Liver (tissue), 9 donors: ENCODE measurements around the gene KSR1. TPM values are rescaled to one million over a fixed set of nuclear protein-coding genes. Genes with fewer than 3 reads are reported as not detected.

Experiments used
- DNase-seq: peaks from one replicate; pipeline ENCODE4 v3.0.0-alpha.2; 2017; ENCODE audit warnings: low spot score
- H3K27ac ChIP-seq, 2 donors: one replicate each; pipeline ENCODE4 v1.7.0; 2013; ENCODE audit warnings: inconsistent platforms in 2 of 2, low read length in 2 of 2, control low read depth in 1 of 2, low read depth in 1 of 2, mild to moderate bottlenecking in 1 of 2
- H3K27me3 ChIP-seq, 4 donors: one replicate each; pipeline versions ENCODE4 v1.6.1 to v1.7.0; 2013; ENCODE audit warnings: low read length in 3 of 4, inconsistent platforms in 1 of 4, mild to moderate bottlenecking in 1 of 4, moderate library complexity in 1 of 4; ENCODE audit not compliant: control insufficient read depth in 4 of 4, insufficient read depth in 4 of 4
- H3K36me3 ChIP-seq, 4 donors: one replicate each; pipeline versions ENCODE4 v1.6.1 to v1.7.0; 2013; ENCODE audit warnings: low read length in 3 of 4, mild to moderate bottlenecking in 3 of 4, low read depth in 1 of 4, moderate library complexity in 1 of 4; ENCODE audit not compliant: control insufficient read depth in 4 of 4, insufficient read depth in 3 of 4
- H3K4me1 ChIP-seq, 4 donors: one replicate each; pipeline versions ENCODE4 v1.6.1 to v1.7.0; 2013; ENCODE audit warnings: low read length in 3 of 4, mild to moderate bottlenecking in 3 of 4, moderate library complexity in 1 of 4; ENCODE audit not compliant: control insufficient read depth in 4 of 4, insufficient read depth in 4 of 4
- H3K4me3 ChIP-seq, 3 donors: one replicate each; pipeline versions ENCODE4 v1.6.1 to v1.7.0; 2013; ENCODE audit warnings: low read length in 3 of 3, control low read depth in 1 of 3, low read depth in 1 of 3, mild to moderate bottlenecking in 1 of 3
- H3K9ac ChIP-seq, 2 donors: one replicate each; pipeline ENCODE4 v1.7.0; 2013; ENCODE audit warnings: low read length in 2 of 2, mild to moderate bottlenecking in 2 of 2, moderate library complexity in 2 of 2, control low read depth in 1 of 2, low read depth in 1 of 2
- H3K9me3 ChIP-seq, 4 donors: one replicate each; pipeline versions ENCODE4 v1.6.1 to v1.7.0; 2013; ENCODE audit warnings: low read length in 3 of 4; ENCODE audit not compliant: control insufficient read depth in 4 of 4
- ATF3 ChIP-seq: IDR thresholded peaks from 2 replicates; pipeline ENCODE4 v1.6.1; 2016; ENCODE audit warnings: antibody characterized with exemption
- FOXA2 ChIP-seq: IDR thresholded peaks from 2 replicates; pipeline ENCODE4 v1.6.1; 2016; ENCODE audit warnings: antibody characterized with exemption
- GABPA ChIP-seq, 2 donors: IDR thresholded peaks in 1 of 2; conservative IDR thresholded peaks in 1 of 2; 2 replicates each; pipeline ENCODE4 v1.6.1; 2016; ENCODE audit warnings: antibody characterized with exemption in 2 of 2, mild to moderate bottlenecking in 1 of 2, moderate library complexity in 1 of 2
- HNF4A ChIP-seq, 2 donors: conservative IDR thresholded peaks; 2 replicates each; pipeline ENCODE4 v1.6.1; 2016; ENCODE audit warnings: antibody characterized with exemption in 2 of 2, mild to moderate bottlenecking in 2 of 2
- HNF4G ChIP-seq: IDR thresholded peaks from 2 replicates; pipeline ENCODE4 v1.6.1; 2016; ENCODE audit warnings: antibody characterized with exemption
- MAX ChIP-seq: IDR thresholded peaks from 2 replicates; pipeline ENCODE4 v1.6.1; 2016; ENCODE audit warnings: antibody characterized with exemption
- NR2F2 ChIP-seq: IDR thresholded peaks from 2 replicates; pipeline ENCODE4 v1.6.1; 2016; ENCODE audit warnings: antibody characterized with exemption
- RAD21 ChIP-seq, 2 donors: IDR thresholded peaks; 2 replicates each; pipeline ENCODE4 v1.6.1; 2016; ENCODE audit warnings: antibody characterized with exemption in 2 of 2, mild to moderate bottlenecking in 2 of 2
- REST ChIP-seq: IDR thresholded peaks from 2 replicates; pipeline ENCODE4 v1.6.1; 2016; ENCODE audit warnings: antibody characterized with exemption, mild to moderate bottlenecking
- RXRA ChIP-seq, 2 donors: IDR thresholded peaks; 2 replicates each; pipeline ENCODE4 v1.6.1; 2017 to 2018; ENCODE audit warnings: antibody characterized with exemption in 2 of 2, mild to moderate bottlenecking in 1 of 2
- SP1 ChIP-seq: IDR thresholded peaks from 2 replicates; pipeline ENCODE4 v1.6.1; 2018; ENCODE audit warnings: antibody characterized with exemption, mild to moderate bottlenecking
- TAF1 ChIP-seq: conservative IDR thresholded peaks from 2 replicates; pipeline ENCODE4 v1.6.1; 2016; ENCODE audit warnings: antibody characterized with exemption, mild to moderate bottlenecking
- YY1 ChIP-seq: IDR thresholded peaks from 2 replicates; pipeline ENCODE4 v1.6.1; 2016; ENCODE audit warnings: antibody characterized with exemption, mild to moderate bottlenecking
- ZBTB33 ChIP-seq: IDR thresholded peaks from 2 replicates; pipeline ENCODE4 v1.6.1; 2016; ENCODE audit warnings: antibody characterized with exemption
- WGBS: extraction: QIAGEN DNeasy Blood & Tissue Kit; methylation state at CpG from one replicate; pipeline ENCODE4 v1.1.7; 2013; 5-methylcytosine and 5-hydroxymethylcytosine counted together
- polyA plus RNA-seq, 2 donors: library from polyadenylated mRNA; stranded (reverse) in 1 of 2; unstranded in 1 of 2; fragments of 200-250 nt in 1 of 2; fragments of >200 nt in 1 of 2; fragmentation: Nextera tagmentation in 1 of 2; extraction: Ambion mirVana in 1 of 2; gene quantifications; one replicate each; pipeline versions ENCODE4 v1.2.1 to v1.2.3, GENCODE V29; 2013 to 2015
- total RNA-seq, 2 donors: library from RNA; depleted of rRNA; stranded (reverse); fragments of >200 nt; gene quantifications; one replicate each; pipeline ENCODE4 v1.2.3, GENCODE V29; 2014
- donor health status: healthy.
- donor health status: healthy.
- donor health status: healthy.
- donor health status: healthy.
- donor health status: healthy.

The KSR1 gene
- total and polyA plus RNA-seq, 4 donors: 1.2 to 9.0 (median 4.1) TPM

GRCh38 chr17:27491713-27492190, 35.5 kb downstream of the KSR1 start (continued):
- no peak for TF ChIP-seq ZBTB33
- TF ChIP-seq FOXA2: no peak
- TF ChIP-seq MAX: no peak

GRCh38 chr17:27492470-27492869, 36.2 kb downstream of the KSR1 start:
- H3K27ac ChIP-seq: no peak overlapping the region
- no peak for DNase-seq
- WGBS: 91% methylated on average over 3 of the region's 3 CpGs
- no peaks in the 10 kb centered on the region for H3K9me3 ChIP-seq
- no peaks in the 10 kb centered on the region for H3K36me3 ChIP-seq
- no peak for TF ChIP-seq ZBTB33
- no peak for TF ChIP-seq YY1
- H3K27me3 ChIP-seq: no peaks in the 10 kb centered on the region
- peaks cover 3 to 35% (median 26%) of the 10 kb centered on the region in 4 donors for H3K4me1 ChIP-seq
- H3K4me3 ChIP-seq: no peak overlapping the region
- H3K9ac ChIP-seq: no peak overlapping the region

GRCh38 chr17:27493088-27493487, 36.8 kb downstream of the KSR1 start:
- no peak overlapping the region for H3K27ac ChIP-seq
- no peak overlapping the region for H3K4me3 ChIP-seq
- H3K27me3 ChIP-seq: no peaks in the 10 kb centered on the region
- TF ChIP-seq RAD21 (IDR thresholded peaks at IDR 0.05) (no peak), TAF1 (no peak), RXRA (IDR thresholded peaks at IDR 0.05) (no peak)
- H3K4me1 ChIP-seq: peaks cover 3 to 35% (median 26%) of the 10 kb centered on the region in 4 donors
- 81% methylated on average over 4 of the region's 4 CpGs for WGBS
- H3K9me3 ChIP-seq: no peaks in the 10 kb centered on the region
- H3K36me3 ChIP-seq: no peaks in the 10 kb centered on the region
- no peak for DNase-seq
- H3K9ac ChIP-seq: no peak overlapping the region

GRCh38 chr17:27494192-27495091, 38.2 kb downstream of the KSR1 start:
- WGBS: 39% methylated on average over 19 of the region's 19 CpGs
- peak overlapping the region; percentile 34 to 76 (median 56) for H3K4me3 ChIP-seq
- H3K9ac ChIP-seq: peak overlapping the region; percentile 49 to 84
- TF ChIP-seq MAX: peak; percentile 51
- peak in 1 of 2 donors; percentile 50 for TF ChIP-seq RXRA (IDR thresholded peaks at IDR 0.05)
- no peak for TF ChIP-seq NR2F2
- peak; percentile 59 for TF ChIP-seq SP1
- TF ChIP-seq RAD21 (IDR thresholded peaks at IDR 0.05): peak; percentile 78 to 85
- TF ChIP-seq HNF4A (conservative IDR thresholded peaks at IDR 0.05): peak; percentile 61 to 76
- no peak for TF ChIP-seq ATF3
- TF ChIP-seq HNF4G: peak; percentile 19
- TF ChIP-seq REST: peak; percentile 45
- TF ChIP-seq GABPA (IDR thresholded peaks at IDR 0.05 in 1 of 2, conservative IDR thresholded peaks at IDR 0.05 in 1 of 2): no peak

More at GRCh38 chr17:27494192-27495091, 38.2 kb downstream of the KSR1 start:
- Histone ChIP-seq H3K9me3 (no peaks in the 10 kb centered on the region), H3K27ac (peak overlapping the region; percentile 88 to 95), H3K27me3 (no peaks in the 10 kb centered on the region), H3K4me1 (peaks cover 3 to 35% (median 26%) of the 10 kb centered on the region in 4 donors), H3K36me3 (no peaks in the 10 kb centered on the region)
- DNase-seq: peak; percentile 46
